Calu3 (cell line): ENCODE data around the gene TAPT1. TPM values are rescaled to one million over a fixed set of nuclear protein-coding genes. Genes with fewer than 3 reads are reported as not detected.
A peak's percentile ranks its signal among the peaks of the same experiment; 100 is the strongest.

Experiments used
- BruUV-seq: library from RNA; stranded (reverse); fragments of 400-500 nt; replicated peaks from 2 replicates; lab custom pipeline; 2021; lab: Mats Ljungman, UMichigan
- CTCF ChIA-PET: fragments of 300-600 bp; sonication (Branson Sonifier 250); formaldehyde crosslinking; loops from one replicate; lab custom pipeline; 2022; ENCODE audit warnings: antibody characterized with exemption; lab: Charles Lee
- DNase-seq: peaks from one replicate; pipeline ENCODE4 v3.0.0; 2022
- H3K27ac Mint-ChIP-seq: one replicate; pipeline ENCODE4 v1.8.0; 2022; ENCODE audit warnings: mixed read lengths; ENCODE audit not compliant: unreplicated experiment
- H3K27me3 Mint-ChIP-seq: one replicate; pipeline ENCODE4 v1.8.0; 2022; ENCODE audit warnings: mixed read lengths; ENCODE audit not compliant: unreplicated experiment
- H3K36me3 Mint-ChIP-seq: one replicate; pipeline ENCODE4 v1.8.0; 2022; ENCODE audit warnings: mild to moderate bottlenecking, moderate library complexity, mixed read lengths; ENCODE audit not compliant: insufficient read depth, unreplicated experiment
- H3K4me1 Mint-ChIP-seq: one replicate; pipeline ENCODE4 v1.8.0; 2022; ENCODE audit warnings: mild to moderate bottlenecking, low read depth, mixed read lengths; ENCODE audit not compliant: unreplicated experiment
- H3K4me3 Mint-ChIP-seq: one replicate; pipeline ENCODE4 v1.8.0; 2022; ENCODE audit warnings: mild to moderate bottlenecking, low read depth, moderate library complexity, mixed read lengths; ENCODE audit not compliant: unreplicated experiment
- H3K9me3 Mint-ChIP-seq: one replicate; pipeline ENCODE4 v1.8.0; 2022; ENCODE audit warnings: low read depth, mixed read lengths; ENCODE audit not compliant: unreplicated experiment
- intact Hi-C: fragments of 100-400 bp; cut with micrococcal nuclease; formaldehyde crosslinking; loops from one replicate; pipeline ENCODE4 v1.10.0; 2022; ENCODE audit not compliant: unreplicated experiment
- total RNA-seq: library from RNA; stranded (reverse); gene quantifications from 2 replicates; pipeline ENCODE4 v1.2.3, GENCODE V29; 2022
- TF ChIP-seq, protein P1 (sequence below): fragments of 200-600 bp; IDR thresholded peaks from one replicate; pipeline ENCODE4 v1.8.0; 2022; ENCODE audit warnings: antibody characterized with exemption; ENCODE audit not compliant: unreplicated experiment

Gene TAPT1
- total RNA-seq, 1 experiment from 2014 or later = 31.5 TPM

- no peaks in the 10 kb centered on the region for H3K4me1 Mint-ChIP-seq
These were observed 56.8 kb downstream of the TAPT1 start for GRCh38 chr4:16169490-16169889.

DNA sequence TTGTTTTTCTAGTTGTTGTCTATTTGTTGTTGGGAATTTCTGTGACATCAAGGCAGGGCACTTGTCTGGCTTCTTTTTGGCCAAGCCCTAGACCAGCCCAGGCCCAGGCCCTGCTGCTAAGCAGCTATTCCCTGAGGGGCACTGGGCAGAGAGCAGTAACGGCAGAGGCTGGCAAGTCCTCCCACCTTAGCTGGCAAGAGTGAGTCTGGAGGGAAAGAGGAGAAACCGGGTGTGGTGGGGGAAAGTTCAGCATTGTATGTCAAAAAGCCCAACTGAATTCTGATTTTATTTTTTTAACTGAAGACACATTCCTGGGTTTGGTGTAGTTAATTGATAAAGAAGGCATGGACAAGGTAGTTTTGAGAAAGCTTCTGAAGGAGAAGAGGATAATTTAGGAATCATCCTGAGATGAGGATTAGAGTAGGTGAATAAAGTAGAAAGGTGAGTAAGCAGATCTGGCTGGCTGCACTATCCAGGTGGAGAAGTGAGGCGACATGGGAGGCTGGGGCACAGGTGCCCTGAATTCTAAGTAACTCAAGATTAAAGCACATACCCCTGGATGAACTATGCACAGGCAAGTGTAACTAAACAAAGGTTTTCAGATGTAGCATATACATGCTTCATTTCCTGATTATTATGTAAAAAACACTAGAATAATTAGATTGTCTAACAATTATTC lies 57.4 kb downstream of the TAPT1 start:
- BruUV-seq = no TSS peak
- H3K36me3 Mint-ChIP-seq = peaks cover 14% of the 10 kb centered on the region
- no peaks in the 10 kb centered on the region for H3K27me3 Mint-ChIP-seq
- intact Hi-C loops = no loop called here
- no peak for DNase-seq
- TF ChIP-seq, protein P1, sequence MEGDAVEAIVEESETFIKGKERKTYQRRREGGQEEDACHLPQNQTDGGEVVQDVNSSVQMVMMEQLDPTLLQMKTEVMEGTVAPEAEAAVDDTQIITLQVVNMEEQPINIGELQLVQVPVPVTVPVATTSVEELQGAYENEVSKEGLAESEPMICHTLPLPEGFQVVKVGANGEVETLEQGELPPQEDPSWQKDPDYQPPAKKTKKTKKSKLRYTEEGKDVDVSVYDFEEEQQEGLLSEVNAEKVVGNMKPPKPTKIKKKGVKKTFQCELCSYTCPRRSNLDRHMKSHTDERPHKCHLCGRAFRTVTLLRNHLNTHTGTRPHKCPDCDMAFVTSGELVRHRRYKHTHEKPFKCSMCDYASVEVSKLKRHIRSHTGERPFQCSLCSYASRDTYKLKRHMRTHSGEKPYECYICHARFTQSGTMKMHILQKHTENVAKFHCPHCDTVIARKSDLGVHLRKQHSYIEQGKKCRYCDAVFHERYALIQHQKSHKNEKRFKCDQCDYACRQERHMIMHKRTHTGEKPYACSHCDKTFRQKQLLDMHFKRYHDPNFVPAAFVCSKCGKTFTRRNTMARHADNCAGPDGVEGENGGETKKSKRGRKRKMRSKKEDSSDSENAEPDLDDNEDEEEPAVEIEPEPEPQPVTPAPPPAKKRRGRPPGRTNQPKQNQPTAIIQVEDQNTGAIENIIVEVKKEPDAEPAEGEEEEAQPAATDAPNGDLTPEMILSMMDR = no peak
- peak overlapping the region; percentile 28 for H3K27ac Mint-ChIP-seq
- no peak overlapping the region for H3K4me3 Mint-ChIP-seq
- CTCF ChIA-PET = no interaction called here
- no peaks in the 10 kb centered on the region for H3K9me3 Mint-ChIP-seq
- H3K4me1 Mint-ChIP-seq = no peaks in the 10 kb centered on the region

More at GRCh38 chr4:16169490-16169889, 56.8 kb downstream of the TAPT1 start:
- Mint-ChIP-seq H3K36me3 (peaks cover 14% of the 10 kb centered on the region), H3K27ac (no peak overlapping the region), H3K27me3 (no peaks in the 10 kb centered on the region), H3K9me3 (no peaks in the 10 kb centered on the region), H3K4me3 (no peak overlapping the region)
- intact Hi-C loops = no loop called here
- TF ChIP-seq, protein P1 = no peak
- CTCF ChIA-PET = no interaction called here
- BruUV-seq = no TSS peak
- no peak for DNase-seq

GRCh38 chr4:16168144-16168543 lies 58.1 kb downstream of the TAPT1 start:
- Mint-ChIP-seq H3K4me1 (no peaks in the 10 kb centered on the region), H3K36me3 (peaks cover 14% of the 10 kb centered on the region), H3K27ac (no peak overlapping the region), H3K4me3 (no peak overlapping the region), H3K9me3 (no peaks in the 10 kb centered on the region), H3K27me3 (no peaks in the 10 kb centered on the region)
- no peak for DNase-seq
- BruUV-seq = no TSS peak
- intact Hi-C loops = no loop called here
- CTCF ChIA-PET = no interaction called here
- TF ChIP-seq, protein P1 = no peak

DNA sequence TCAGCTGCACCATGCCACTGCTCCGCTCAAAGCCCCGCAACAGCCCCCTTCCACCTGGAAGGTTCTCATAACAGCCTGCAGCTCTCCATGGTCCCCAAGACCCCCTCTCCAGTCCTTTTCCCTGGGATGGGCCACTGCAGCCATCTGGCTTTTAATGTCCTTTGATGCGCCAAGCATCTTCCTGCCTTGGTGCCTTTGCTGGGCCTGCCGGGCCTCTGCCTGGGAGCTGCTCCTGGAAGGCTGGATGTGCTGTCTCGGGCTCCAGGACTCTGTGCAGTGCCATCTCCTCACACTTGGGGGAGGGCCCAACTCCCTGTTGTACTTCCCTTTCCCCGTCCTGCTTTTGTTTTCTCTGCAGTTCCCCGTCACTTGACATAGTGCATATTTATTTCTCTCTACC lies 60.3 kb downstream of the TAPT1 start:
- H3K27me3 Mint-ChIP-seq = no peaks in the 10 kb centered on the region
- H3K9me3 Mint-ChIP-seq = no peaks in the 10 kb centered on the region
- BruUV-seq = no TSS peak
- TF ChIP-seq, protein P1 = no peak
- intact Hi-C loops = no loop called here
- DNase-seq = no peak
- H3K36me3 Mint-ChIP-seq = peaks cover 14% of the 10 kb centered on the region
- H3K4me1 Mint-ChIP-seq = no peaks in the 10 kb centered on the region
- no peak overlapping the region for H3K4me3 Mint-ChIP-seq
- CTCF ChIA-PET = no interaction called here
- H3K27ac Mint-ChIP-seq = no peak overlapping the region
